DND-41 (cell line): Measurements from ENCODE around the gene NUMA1.

ENCODE experiments used
- ATAC-seq: fragments of 200-7000 bp; cut with Tn5 transposase; 3 replicates; pipeline ENCODE4 v1.9.1; 2021; ENCODE audit warnings: low read depth; ENCODE audit not compliant: insufficient read depth
- DNase-seq: peaks from one replicate; pipeline ENCODE4 v3.0.0-alpha.2; 2020
- H2AFZ ChIP-seq: 2 replicates; pipeline ENCODE4 v1.6.0; 2012; ENCODE audit warnings: low read depth, low read length
- H3K27ac ChIP-seq: 2 replicates; pipeline ENCODE4 v1.5.1; 2012; ENCODE audit warnings: low read length, inconsistent platforms
- H3K27me3 ChIP-seq: fragments of 200-600 bp; sonication (generic); 2 replicates; pipeline ENCODE4 v1.6.0; 2012; ENCODE audit warnings: low read length, mild to moderate bottlenecking, inconsistent platforms; ENCODE audit not compliant: insufficient read depth, poor library complexity
- H3K36me3 ChIP-seq: 2 replicates; pipeline ENCODE4 v1.5.1; 2012; ENCODE audit warnings: low read length, inconsistent platforms; ENCODE audit not compliant: insufficient read depth
- H3K4me1 ChIP-seq: 2 replicates; pipeline ENCODE4 v1.5.1; 2012; ENCODE audit warnings: mild to moderate bottlenecking, low read length; ENCODE audit not compliant: insufficient read depth
- H3K4me2 ChIP-seq: 2 replicates; pipeline ENCODE4 v1.6.0; 2012; ENCODE audit warnings: mild to moderate bottlenecking, moderate library complexity, low read length, inconsistent platforms; ENCODE audit not compliant: insufficient read depth
- H3K4me3 ChIP-seq, 2 experiments: fragments of 200-600 bp in 1 of 2; shearing (Covaris generic) in 1 of 2; 2 replicates each; pipeline ENCODE4 v1.5.1; 2012 to 2016; ENCODE audit warnings: inconsistent platforms in 2 of 2, low read length in 2 of 2, mild to moderate bottlenecking in 2 of 2, low read depth in 1 of 2, moderate library complexity in 1 of 2
- H3K79me2 ChIP-seq: 2 replicates; pipeline ENCODE4 v1.6.0; 2012; ENCODE audit warnings: low read length, inconsistent platforms; ENCODE audit not compliant: insufficient read depth
- H3K9ac ChIP-seq: 2 replicates; pipeline ENCODE4 v1.6.0; 2012; ENCODE audit warnings: low read depth, mild to moderate bottlenecking, inconsistent platforms, low read length, moderate library complexity
- H3K9me3 ChIP-seq: 2 replicates; pipeline ENCODE4 v1.5.1; 2012; ENCODE audit warnings: low read length, moderate library complexity, mild to moderate bottlenecking, inconsistent platforms; ENCODE audit not compliant: insufficient read depth, severe bottlenecking
- H4K20me1 ChIP-seq: 2 replicates; pipeline ENCODE4 v1.6.0; 2012; ENCODE audit warnings: low read length; ENCODE audit not compliant: insufficient read depth
- EZH2 ChIP-seq: IDR thresholded peaks from 3 replicates; pipeline ENCODE4 v1.6.1; 2012; ENCODE audit warnings: borderline replicate concordance, low read depth, mild to moderate bottlenecking, moderate library complexity, low read length, inconsistent platforms; ENCODE audit not compliant: severe bottlenecking
- TF ChIP-seq, protein P1 (sequence below): IDR thresholded peaks from 2 replicates; pipeline ENCODE4 v1.5.1; 2012; ENCODE audit warnings: borderline replicate concordance, low read length, moderate library complexity, mild to moderate bottlenecking; ENCODE audit not compliant: poor library complexity, severe bottlenecking; ENCODE audit errors: extremely low read depth

The NUMA1 gene

DNA sequence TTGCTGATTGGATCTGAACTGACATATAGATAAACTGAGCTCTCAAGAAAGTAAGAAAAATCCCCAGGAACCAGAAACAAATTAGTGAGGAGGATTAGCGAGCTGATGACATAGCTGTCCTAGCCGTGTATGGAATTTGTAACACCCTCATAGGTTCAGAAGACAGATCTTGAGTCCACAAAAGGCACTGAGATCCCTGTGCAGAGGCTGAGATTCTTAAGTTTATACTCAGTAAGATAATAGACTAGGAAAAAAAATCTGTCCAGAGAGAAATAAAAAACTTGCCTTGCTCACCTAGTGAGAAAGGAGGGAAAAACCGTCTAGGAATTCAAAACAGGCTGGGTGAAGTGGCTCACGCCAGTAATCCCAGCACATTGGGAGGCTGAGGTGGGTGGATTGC, 4.6 kb downstream of the NUMA1 start:
- TF ChIP-seq EZH2, result no peak
- TF ChIP-seq, protein P1, sequence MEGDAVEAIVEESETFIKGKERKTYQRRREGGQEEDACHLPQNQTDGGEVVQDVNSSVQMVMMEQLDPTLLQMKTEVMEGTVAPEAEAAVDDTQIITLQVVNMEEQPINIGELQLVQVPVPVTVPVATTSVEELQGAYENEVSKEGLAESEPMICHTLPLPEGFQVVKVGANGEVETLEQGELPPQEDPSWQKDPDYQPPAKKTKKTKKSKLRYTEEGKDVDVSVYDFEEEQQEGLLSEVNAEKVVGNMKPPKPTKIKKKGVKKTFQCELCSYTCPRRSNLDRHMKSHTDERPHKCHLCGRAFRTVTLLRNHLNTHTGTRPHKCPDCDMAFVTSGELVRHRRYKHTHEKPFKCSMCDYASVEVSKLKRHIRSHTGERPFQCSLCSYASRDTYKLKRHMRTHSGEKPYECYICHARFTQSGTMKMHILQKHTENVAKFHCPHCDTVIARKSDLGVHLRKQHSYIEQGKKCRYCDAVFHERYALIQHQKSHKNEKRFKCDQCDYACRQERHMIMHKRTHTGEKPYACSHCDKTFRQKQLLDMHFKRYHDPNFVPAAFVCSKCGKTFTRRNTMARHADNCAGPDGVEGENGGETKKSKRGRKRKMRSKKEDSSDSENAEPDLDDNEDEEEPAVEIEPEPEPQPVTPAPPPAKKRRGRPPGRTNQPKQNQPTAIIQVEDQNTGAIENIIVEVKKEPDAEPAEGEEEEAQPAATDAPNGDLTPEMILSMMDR, result no peak
- no peaks in the 10 kb centered on the region for H3K9me3 ChIP-seq
- H3K27me3 ChIP-seq, result no peaks in the 10 kb centered on the region
- H4K20me1 ChIP-seq, result peaks cover 44% of the 10 kb centered on the region
- H2AFZ ChIP-seq, result no peak overlapping the region
- peaks cover 25% of the 10 kb centered on the region for H3K36me3 ChIP-seq
- H3K4me1 ChIP-seq, result peaks cover 31% of the 10 kb centered on the region
- DNase-seq, result no peak
- H3K4me2 ChIP-seq, result no peak overlapping the region
- H3K79me2 ChIP-seq, result peaks cover 94% of the 10 kb centered on the region
- H3K27ac ChIP-seq, result no peak overlapping the region
- no peak for ATAC-seq
- no peak overlapping the region for H3K4me3 ChIP-seq
- H3K9ac ChIP-seq, result no peak overlapping the region

DNA sequence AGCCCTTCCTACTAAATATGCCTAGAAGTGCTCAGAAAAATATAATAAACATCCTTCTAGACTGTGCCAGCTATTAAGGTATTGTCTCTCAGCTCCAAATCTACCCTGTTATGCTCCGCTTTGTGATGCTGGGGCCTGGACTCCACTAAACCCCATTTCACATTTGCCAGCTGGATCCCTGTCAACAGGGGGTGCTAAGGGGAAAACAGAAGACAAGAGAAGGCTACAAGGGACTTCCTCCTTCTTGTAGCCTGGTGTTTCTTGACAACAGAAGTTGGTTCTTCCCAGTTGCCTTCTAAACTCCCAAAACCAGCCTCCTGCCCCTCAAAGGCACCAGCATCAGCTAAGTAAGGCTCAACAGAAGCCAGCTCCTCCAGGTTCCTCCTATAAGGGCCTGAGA, 5.2 kb downstream of the NUMA1 start:
- H3K9ac ChIP-seq, result no peak overlapping the region
- TF ChIP-seq, protein P1, result peak; percentile 39
- TF ChIP-seq EZH2, result no peak
- H3K27me3 ChIP-seq, result no peaks in the 10 kb centered on the region
- no peak overlapping the region for H3K27ac ChIP-seq
- peaks cover 30% of the 10 kb centered on the region for H3K4me1 ChIP-seq
- no peak overlapping the region for H2AFZ ChIP-seq
- DNase-seq (no peak), ATAC-seq (no peak)
- H3K79me2 ChIP-seq, result peaks cover 98% of the 10 kb centered on the region
- no peak overlapping the region for H3K4me3 ChIP-seq
- H3K9me3 ChIP-seq, result no peaks in the 10 kb centered on the region
- peak overlapping the region; percentile 5; the same call in 1 of the 2 replicates for H3K4me2 ChIP-seq
- H4K20me1 ChIP-seq, result peaks cover 50% of the 10 kb centered on the region
- H3K36me3 ChIP-seq, result peaks cover 27% of the 10 kb centered on the region

DNA sequence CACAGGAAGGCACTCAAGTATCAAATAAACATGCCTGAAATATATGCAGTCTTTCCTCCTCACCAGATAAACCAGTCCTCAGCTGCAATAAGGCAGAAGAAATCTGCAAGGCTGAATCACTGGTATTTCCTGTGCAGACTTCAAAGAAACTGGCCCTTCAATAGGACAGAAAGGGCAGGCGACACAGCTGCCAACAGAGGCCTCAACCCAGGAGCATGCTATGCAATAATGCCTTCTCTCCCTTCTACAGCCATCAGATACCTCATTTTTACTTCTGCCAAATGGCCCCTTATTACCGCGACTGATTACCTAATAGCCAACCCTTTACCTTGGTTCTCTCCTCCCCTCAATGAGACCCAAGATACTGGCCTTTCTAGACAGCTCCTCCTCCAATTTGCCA, 8.0 kb downstream of the NUMA1 start:
- ATAC-seq (peak; percentile 76), DNase-seq (peak; percentile 13)
- no peak overlapping the region for H2AFZ ChIP-seq
- no peaks in the 10 kb centered on the region for H3K27me3 ChIP-seq
- peak overlapping the region; percentile 28; the same call in 1 of the 2 replicates for H3K27ac ChIP-seq
- H3K4me1 ChIP-seq, result peaks cover 8% of the 10 kb centered on the region
- H3K9ac ChIP-seq, result no peak overlapping the region
- peaks cover 98% of the 10 kb centered on the region for H3K79me2 ChIP-seq
- no peak overlapping the region for H3K4me3 ChIP-seq
- TF ChIP-seq, protein P1, result no peak
- no peak for TF ChIP-seq EZH2
- no peak overlapping the region for H3K4me2 ChIP-seq
- peaks cover 48% of the 10 kb centered on the region for H3K36me3 ChIP-seq
- peaks cover 53% of the 10 kb centered on the region for H4K20me1 ChIP-seq
- H3K9me3 ChIP-seq, result no peaks in the 10 kb centered on the region

DNA sequence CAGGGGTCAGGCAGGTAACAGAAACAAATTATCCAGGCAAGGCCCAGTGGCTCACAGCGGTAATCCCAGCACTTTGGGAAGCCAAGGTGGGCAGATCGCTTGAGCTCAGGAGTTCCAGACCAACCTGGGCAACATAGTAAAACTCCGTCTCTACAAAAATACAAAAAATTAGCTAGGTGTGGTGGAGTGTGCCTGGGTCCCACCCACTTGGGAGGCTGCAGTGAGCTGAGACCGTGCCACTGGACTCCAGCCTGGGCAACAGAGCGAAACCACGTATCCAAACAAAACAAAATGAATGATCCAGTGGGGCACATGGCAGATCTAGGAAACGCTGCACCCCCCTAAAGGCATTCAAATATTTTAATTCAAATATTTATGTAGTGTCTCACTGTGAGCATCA, 9.9 kb downstream of the NUMA1 start:
- no peak overlapping the region for H2AFZ ChIP-seq
- H3K9ac ChIP-seq, result no peak overlapping the region
- no peak overlapping the region for H3K4me2 ChIP-seq

More for the DNA sequence above, 9.9 kb downstream of the NUMA1 start:
- ATAC-seq (no peak), DNase-seq (no peak)
- Histone ChIP-seq H3K36me3 (peaks cover 55% of the 10 kb centered on the region), H3K27ac (no peak overlapping the region), H4K20me1 (peaks cover 54% of the 10 kb centered on the region), H3K4me1 (peaks cover 8% of the 10 kb centered on the region), H3K27me3 (no peaks in the 10 kb centered on the region), H3K9me3 (no peaks in the 10 kb centered on the region), H3K79me2 (peaks cover 97% of the 10 kb centered on the region), H3K4me3 (no peak overlapping the region)
- TF ChIP-seq EZH2, result no peak
- TF ChIP-seq, protein P1, result no peak
